ENCODE measurements around the gene APOLD1.
"Not testable (repeated sequence)": the region's sequence is repeated elsewhere in the genome, so short reads cannot be mapped to it uniquely, and the experiment has no call there.

The APOLD1 gene

GRCh38 chr12:12839003-12839395 lies 53.5 kb downstream of the APOLD1 start:
- TF ChIP-seq CTCF (conservative IDR thresholded peaks at IDR 0.05; ENCODE audit: low read depth, low read length), result no peak
- no peak overlapping the region for H3K4me3 ChIP-seq (ENCODE audit: low read depth, low read length)
- no peak for DNase-seq (ENCODE audit: low read depth)

- not testable (repeated sequence) for H3K4me3 ChIP-seq (ENCODE audit: low read depth, low read length); DNase-seq (ENCODE audit: low read depth)
Observed at GRCh38 chr12:12839439-12839838, 54.0 kb downstream of the APOLD1 start.

GRCh38 chr12:12839873-12840579 lies 54.6 kb downstream of the APOLD1 start:
- DNase-seq (ENCODE audit: low read depth), result peak; percentile 66
- H3K4me3 ChIP-seq (ENCODE audit: low read depth, low read length), result no peak overlapping the region
- TF ChIP-seq CTCF (conservative IDR thresholded peaks at IDR 0.05; ENCODE audit: low read depth, low read length), result no peak

GRCh38 chr12:12840580-12840899 lies 55.1 kb downstream of the APOLD1 start:
- no peak for TF ChIP-seq CTCF (conservative IDR thresholded peaks at IDR 0.05; ENCODE audit: low read depth, low read length)
- H3K4me3 ChIP-seq (ENCODE audit: low read depth, low read length), result no peak overlapping the region

More at GRCh38 chr12:12840580-12840899, 55.1 kb downstream of the APOLD1 start:
- DNase-seq (ENCODE audit: low read depth), result no peak

Measured in choroid plexus epithelial cell (primary cell).